MCF 10A (cell line): Measurements from ENCODE around the gene GPS1. TPM values are rescaled to one million over a fixed set of nuclear protein-coding genes. Genes with fewer than 3 reads are reported as not detected.

Experiments used
- BruUV-seq: library from RNA; stranded (reverse); fragments of 400-500 nt; replicated peaks from 2 replicates; lab custom pipeline; 2021; lab: Mats Ljungman, UMichigan
- CTCF ChIA-PET: fragments of 300-600 bp; sonication (Branson Sonifier 250); formaldehyde crosslinking; extraction: SDS; loops from one replicate; lab custom pipeline; 2021; ENCODE audit warnings: antibody characterized with exemption, inconsistent platforms; lab: Yijun Ruan, JAX
- POLR2A ChIA-PET: fragments of 300-600, 350-650 bp; sonication (Branson Sonifier 250); formaldehyde crosslinking; extraction: SDS; loops from one replicate; lab custom pipeline; 2020; ENCODE audit warnings: antibody characterized with exemption, inconsistent platforms; lab: Yijun Ruan, JAX
- DNase-seq: peaks from one replicate; pipeline ENCODE4 v3.0.0-alpha.2; 2018; ENCODE audit not compliant: unreplicated experiment
- H3K27ac Mint-ChIP-seq: one replicate; pipeline ENCODE4 v1.8.0; 2022; ENCODE audit warnings: mild to moderate bottlenecking, low read depth, mixed read lengths; ENCODE audit not compliant: unreplicated experiment
- H3K27me3 Mint-ChIP-seq: one replicate; pipeline ENCODE4 v1.8.0; 2022; ENCODE audit warnings: mixed read lengths; ENCODE audit not compliant: insufficient read depth, unreplicated experiment
- H3K36me3 Mint-ChIP-seq: one replicate; pipeline ENCODE4 v1.8.0; 2022; ENCODE audit warnings: mild to moderate bottlenecking, moderate library complexity, mixed read lengths; ENCODE audit not compliant: insufficient read depth, unreplicated experiment
- H3K4me1 Mint-ChIP-seq: one replicate; pipeline ENCODE4 v1.8.0; 2022; ENCODE audit warnings: mixed read lengths; ENCODE audit not compliant: insufficient read depth, unreplicated experiment
- H3K4me3 Mint-ChIP-seq: one replicate; pipeline ENCODE4 v1.8.0; 2022; ENCODE audit warnings: mild to moderate bottlenecking, moderate library complexity, mixed read lengths; ENCODE audit not compliant: unreplicated experiment
- H3K9me3 Mint-ChIP-seq: one replicate; pipeline ENCODE4 v1.8.0; 2022; ENCODE audit warnings: mixed read lengths; ENCODE audit not compliant: unreplicated experiment
- CTCF ChIP-seq: fragments of 200-600 bp; IDR thresholded peaks from one replicate; pipeline ENCODE4 v1.8.0; 2022; ENCODE audit warnings: antibody characterized with exemption, mild to moderate bottlenecking; ENCODE audit not compliant: unreplicated experiment
- intact Hi-C: fragments of 100-400 bp; cut with micrococcal nuclease; formaldehyde crosslinking; loops from 2 replicates; pipeline ENCODE4 v1.14.1; 2022
- total RNA-seq: library from RNA; stranded (reverse); gene quantifications from 2 replicates; pipeline ENCODE4 v1.2.3, GENCODE V29; 2022

Gene GPS1
- total RNA-seq, 1 experiment from 2014 or later, result 100 TPM

- H3K27ac Mint-ChIP-seq, result no peak overlapping the region
- DNase-seq, result no peak
- H3K4me1 Mint-ChIP-seq, result no peaks in the 10 kb centered on the region
- ChIA-PET CTCF (no interaction called here), POLR2A (interaction anchor here (1.3 kb wide), 1 partner anchor 9 kb away, joined by 6 read pairs; the partner anchor contains the start of gene DCXR)
- H3K27me3 Mint-ChIP-seq, result no peaks in the 10 kb centered on the region
- no TSS peak for BruUV-seq
- H3K36me3 Mint-ChIP-seq, result peaks cover 19% of the 10 kb centered on the region
- no peaks in the 10 kb centered on the region for H3K9me3 Mint-ChIP-seq
- no peak overlapping the region for H3K4me3 Mint-ChIP-seq
- intact Hi-C loops, result no loop called here
- TF ChIP-seq CTCF, result no peak
These were observed 4.8 kb upstream of the GPS1 start for GRCh38 chr17:82046903-82047302.

- BruUV-seq, result no TSS peak
- Mint-ChIP-seq H3K27me3 (no peaks in the 10 kb centered on the region), H3K9me3 (no peaks in the 10 kb centered on the region), H3K4me3 (no peak overlapping the region), H3K27ac (no peak overlapping the region), H3K4me1 (no peaks in the 10 kb centered on the region), H3K36me3 (peaks cover 19% of the 10 kb centered on the region)
- intact Hi-C loops, result no loop called here
- TF ChIP-seq CTCF, result no peak
- ChIA-PET CTCF (no interaction called here), POLR2A (interaction anchor here (0.6 to 1.3 kb wide), 3 partner anchors 10 to 63 kb away, joined by 3 to 6 read pairs (median 4); partner anchors contain the start of gene DCXR)
- no peak for DNase-seq
These were observed 4.3 kb upstream of the GPS1 start for GRCh38 chr17:82047379-82047778.

GRCh38 chr17:82047914-82048570, 3.7 kb upstream of the GPS1 start:
- ChIA-PET CTCF (interaction anchor here (0.6 kb wide), 1 partner anchor 322 kb away, joined by 4 read pairs; no protein-coding TSS in a partner anchor), POLR2A (interaction anchor here (0.6 to 1.3 kb wide), 3 partner anchors 10 to 62 kb away, joined by 3 to 6 read pairs (median 4); partner anchors contain the start of gene DCXR)
- Mint-ChIP-seq H3K27ac (no peak overlapping the region), H3K27me3 (no peaks in the 10 kb centered on the region), H3K9me3 (no peaks in the 10 kb centered on the region), H3K36me3 (peaks cover 19% of the 10 kb centered on the region), H3K4me3 (no peak overlapping the region), H3K4me1 (no peaks in the 10 kb centered on the region)
- BruUV-seq, result TSS peak; percentile 33
- intact Hi-C loops, result no loop called here
- no peak for TF ChIP-seq CTCF
- no peak for DNase-seq

- intact Hi-C loops, result no loop called here
- H3K4me3 Mint-ChIP-seq, result no peak overlapping the region
- no peaks in the 10 kb centered on the region for H3K27me3 Mint-ChIP-seq
- CTCF ChIA-PET, result no interaction called here
- no peaks in the 10 kb centered on the region for H3K9me3 Mint-ChIP-seq
- H3K27ac Mint-ChIP-seq, result no peak overlapping the region
- H3K4me1 Mint-ChIP-seq, result no peaks in the 10 kb centered on the region
- no TSS peak for BruUV-seq
- peaks cover 19% of the 10 kb centered on the region for H3K36me3 Mint-ChIP-seq
- TF ChIP-seq CTCF, result no peak
- POLR2A ChIA-PET, result interaction anchor here (3.0 kb wide), 1 partner anchor 11 kb away, joined by 11 read pairs; the partner anchor contains the start of gene DCXR
- DNase-seq, result no peak
These were observed 3.1 kb upstream of the GPS1 start for GRCh38 chr17:82048571-82048971.
